OCI-LY7 (cell line): ENCODE measurements around the gene SLC12A4. TPM values are rescaled to one million over a fixed set of nuclear protein-coding genes. Genes with fewer than 3 reads are reported as not detected.

Experiments
- BruUV-seq: library from RNA; stranded (reverse); fragments of 400-500 nt; replicated peaks from 2 replicates; lab custom pipeline; 2021; lab: Mats Ljungman, UMichigan
- CTCF ChIA-PET: fragments of 300-600 bp; sonication (Branson Sonifier 250); formaldehyde crosslinking; loops from one replicate; lab custom pipeline; 2022; ENCODE audit warnings: antibody characterized with exemption; ENCODE audit not compliant: unreplicated experiment; lab: Charles Lee
- POLR2A ChIA-PET: fragments of 300-600 bp; sonication (Branson Sonifier 250); formaldehyde crosslinking; loops from one replicate; lab custom pipeline; 2022; ENCODE audit warnings: antibody characterized with exemption; lab: Charles Lee
- DNase-seq: peaks from one replicate; pipeline ENCODE4 v3.0.0-alpha.2; 2015; ENCODE audit warnings: low spot score
- H2AFZ ChIP-seq: fragments of 200-600 bp; sonication (generic), shearing (Covaris generic); 2 replicates; pipeline ENCODE4 v1.6.1; 2014; ENCODE audit warnings: mild to moderate bottlenecking, antibody characterized with exemption, low read length, moderate library complexity
- H3K27ac ChIP-seq: fragments of 200-600 bp; sonication (generic); 2 replicates; pipeline ENCODE4 v1.5.1; 2014; ENCODE audit warnings: mixed run types, low read depth, mild to moderate bottlenecking, moderate library complexity, low read length, inconsistent platforms; ENCODE audit not compliant: poor library complexity, severe bottlenecking
- H3K36me3 ChIP-seq: fragments of 200-600 bp; sonication (generic); 2 replicates; pipeline ENCODE4 v1.6.1; 2014; ENCODE audit warnings: mild to moderate bottlenecking, antibody characterized with exemption, low read length, moderate library complexity, mixed read lengths; ENCODE audit not compliant: insufficient read depth
- H3K4me1 ChIP-seq: fragments of 200-600 bp; sonication (generic); 2 replicates; pipeline ENCODE4 v1.5.1; 2014; ENCODE audit warnings: mild to moderate bottlenecking, low read length; ENCODE audit not compliant: insufficient read depth, poor library complexity, severe bottlenecking
- H3K4me2 ChIP-seq: fragments of 200-600 bp; sonication (generic); 2 replicates; pipeline ENCODE4 v1.6.1; 2014; ENCODE audit warnings: mild to moderate bottlenecking, low read length
- H3K4me3 ChIP-seq: fragments of 200-600 bp; sonication (generic); 2 replicates; pipeline ENCODE4 v1.5.1; 2014; ENCODE audit warnings: mild to moderate bottlenecking, low read depth, low read length; ENCODE audit not compliant: poor library complexity, severe bottlenecking
- H3K79me2 ChIP-seq: fragments of 200-600 bp; sonication (generic); 2 replicates; pipeline ENCODE4 v1.6.1; 2016; ENCODE audit warnings: low read depth, mild to moderate bottlenecking, low read length, moderate library complexity, mixed read lengths; ENCODE audit not compliant: insufficient read depth
- H3K9me2 ChIP-seq: fragments of 200-600 bp; sonication (generic); 2 replicates; pipeline ENCODE4 v1.6.1; 2016; ENCODE audit warnings: mild to moderate bottlenecking, low read length, mixed read lengths; ENCODE audit not compliant: insufficient read depth
- H3K9me3 ChIP-seq: fragments of 200-600 bp; sonication (generic); 2 replicates; pipeline ENCODE4 v1.6.1; 2014; ENCODE audit warnings: mild to moderate bottlenecking, mixed run types, low read length, mixed read lengths
- H4K20me1 ChIP-seq: fragments of 200-600 bp; sonication (generic); 2 replicates; pipeline ENCODE4 v1.6.1; 2014; ENCODE audit warnings: mild to moderate bottlenecking, antibody characterized with exemption, low read length, moderate library complexity, mixed read lengths; ENCODE audit not compliant: insufficient read depth
- EZH2phosphoT487 ChIP-seq: fragments of 200-600 bp; sonication (generic); IDR thresholded peaks from 2 replicates; pipeline ENCODE4 v1.6.1; 2018; ENCODE audit warnings: low read depth, borderline replicate concordance, mild to moderate bottlenecking, mixed run types, antibody characterized with exemption, low read length, moderate library complexity, mixed read lengths
- intact Hi-C: fragments of 100-400 bp; cut with micrococcal nuclease; formaldehyde crosslinking; loops from one replicate; pipeline ENCODE4 v1.10.0; 2022; ENCODE audit not compliant: unreplicated experiment
- total RNA-seq, 2 experiments: library from RNA; depleted of rRNA in 1 of 2; stranded (reverse); fragments of >200 nt in 1 of 2; shearing (Covaris generic) in 1 of 2; gene quantifications; 2 replicates each; pipeline ENCODE4 v1.2.3, GENCODE V29; 2014 to 2022
- TF ChIP-seq, protein P1 (sequence below): fragments of 200-600 bp; sonication (generic); conservative IDR thresholded peaks from 2 replicates; pipeline ENCODE4 v1.5.1; 2014; ENCODE audit warnings: mild to moderate bottlenecking, antibody characterized with exemption, low read length, moderate library complexity, mixed read lengths

SLC12A4 gene
- total RNA-seq, 2 experiments from 2014 or later: 8.3 to 16.7 TPM

DNA sequence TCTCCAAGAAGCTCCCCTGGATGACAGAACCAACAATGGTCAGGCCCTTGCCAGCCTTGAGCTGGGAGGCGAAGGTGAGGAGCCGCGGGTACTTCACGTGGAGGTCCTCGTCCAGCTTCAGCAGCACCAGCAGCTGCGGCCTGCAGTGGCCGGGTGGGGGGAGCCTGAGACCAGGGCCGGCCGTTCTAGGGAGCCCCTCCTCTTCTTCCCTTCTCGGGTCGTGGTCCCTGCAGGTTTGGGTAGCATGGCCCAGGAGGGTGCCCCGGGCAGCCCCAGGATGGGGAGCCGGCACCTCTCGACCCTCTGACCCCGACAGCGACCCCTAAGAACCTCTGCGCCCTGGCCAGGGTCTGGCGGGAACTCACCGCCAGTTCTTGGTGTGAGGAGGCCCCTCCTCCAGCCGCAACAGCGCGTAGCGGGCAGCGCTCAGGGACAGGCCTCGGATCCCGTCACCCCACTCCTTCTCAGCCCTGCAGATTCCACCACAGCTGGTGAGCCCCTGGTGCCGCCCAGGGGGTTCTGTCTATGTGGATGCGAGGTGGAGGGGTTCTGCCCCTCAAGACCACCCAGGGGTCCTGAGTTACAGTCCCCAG, 21.4 kb downstream of the SLC12A4 start:
- ChIA-PET CTCF (interaction anchor here (0.6 kb wide), 1 partner anchor 13 kb away, joined by 3 read pairs; no protein-coding TSS in a partner anchor), POLR2A (no interaction called here)
- Histone ChIP-seq H2AFZ (no peak overlapping the region), H3K36me3 (no peaks in the 10 kb centered on the region), H3K9me2 (no peaks in the 10 kb centered on the region), H3K4me3 (no peak overlapping the region), H3K79me2 (no peaks in the 10 kb centered on the region), H4K20me1 (no peaks in the 10 kb centered on the region), H3K27ac (no peak overlapping the region), H3K9me3 (no peaks in the 10 kb centered on the region), H3K4me2 (no peak overlapping the region), H3K4me1 (no peaks in the 10 kb centered on the region)
- intact Hi-C loops: no loop called here
- no peak for DNase-seq
- TF ChIP-seq, protein P1, sequence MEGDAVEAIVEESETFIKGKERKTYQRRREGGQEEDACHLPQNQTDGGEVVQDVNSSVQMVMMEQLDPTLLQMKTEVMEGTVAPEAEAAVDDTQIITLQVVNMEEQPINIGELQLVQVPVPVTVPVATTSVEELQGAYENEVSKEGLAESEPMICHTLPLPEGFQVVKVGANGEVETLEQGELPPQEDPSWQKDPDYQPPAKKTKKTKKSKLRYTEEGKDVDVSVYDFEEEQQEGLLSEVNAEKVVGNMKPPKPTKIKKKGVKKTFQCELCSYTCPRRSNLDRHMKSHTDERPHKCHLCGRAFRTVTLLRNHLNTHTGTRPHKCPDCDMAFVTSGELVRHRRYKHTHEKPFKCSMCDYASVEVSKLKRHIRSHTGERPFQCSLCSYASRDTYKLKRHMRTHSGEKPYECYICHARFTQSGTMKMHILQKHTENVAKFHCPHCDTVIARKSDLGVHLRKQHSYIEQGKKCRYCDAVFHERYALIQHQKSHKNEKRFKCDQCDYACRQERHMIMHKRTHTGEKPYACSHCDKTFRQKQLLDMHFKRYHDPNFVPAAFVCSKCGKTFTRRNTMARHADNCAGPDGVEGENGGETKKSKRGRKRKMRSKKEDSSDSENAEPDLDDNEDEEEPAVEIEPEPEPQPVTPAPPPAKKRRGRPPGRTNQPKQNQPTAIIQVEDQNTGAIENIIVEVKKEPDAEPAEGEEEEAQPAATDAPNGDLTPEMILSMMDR: no peak
- no peak for TF ChIP-seq EZH2phosphoT487
- no TSS peak for BruUV-seq

DNA sequence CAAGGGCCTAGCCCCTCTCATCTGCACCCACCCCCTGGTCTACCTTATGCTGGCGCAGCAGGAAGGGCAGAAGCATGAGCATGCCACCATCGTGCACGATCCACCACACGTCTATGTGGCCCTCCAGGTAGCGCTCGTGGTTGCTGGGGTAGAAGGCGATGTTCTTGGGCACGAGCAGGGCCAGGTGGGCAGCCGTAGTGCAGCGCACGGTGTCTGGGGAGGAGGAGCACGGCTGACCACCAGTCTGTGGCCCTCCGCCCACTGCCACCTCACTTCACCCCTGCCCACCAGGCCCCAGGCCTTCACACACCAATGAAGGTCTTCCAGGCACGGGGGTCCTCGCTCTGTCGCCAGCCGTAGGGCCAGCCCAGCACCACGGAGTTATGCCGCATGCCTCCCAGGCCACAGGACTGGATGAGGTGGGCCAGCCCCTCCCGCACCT, 22.3 kb downstream of the SLC12A4 start:
- H3K9me3 ChIP-seq: no peaks in the 10 kb centered on the region
- no peaks in the 10 kb centered on the region for H3K36me3 ChIP-seq
- ChIA-PET CTCF (interaction anchor here (0.6 kb wide), 1 partner anchor 12 kb away, joined by 3 read pairs; no protein-coding TSS in a partner anchor), POLR2A (interaction anchor here (0.6 kb wide), 1 partner anchor 56 kb away, joined by 4 read pairs; no protein-coding TSS in a partner anchor)
- no peak overlapping the region for H3K27ac ChIP-seq
- TF ChIP-seq EZH2phosphoT487: no peak
- TF ChIP-seq, protein P1: no peak
- no peak for DNase-seq
- no peaks in the 10 kb centered on the region for H3K9me2 ChIP-seq
- intact Hi-C loops: no loop called here
- no peak overlapping the region for H2AFZ ChIP-seq
- no peaks in the 10 kb centered on the region for H3K79me2 ChIP-seq
- H4K20me1 ChIP-seq: no peaks in the 10 kb centered on the region
- peaks cover 8% of the 10 kb centered on the region for H3K4me1 ChIP-seq
- BruUV-seq: no TSS peak
- no peak overlapping the region for H3K4me2 ChIP-seq
- H3K4me3 ChIP-seq: no peak overlapping the region

DNA sequence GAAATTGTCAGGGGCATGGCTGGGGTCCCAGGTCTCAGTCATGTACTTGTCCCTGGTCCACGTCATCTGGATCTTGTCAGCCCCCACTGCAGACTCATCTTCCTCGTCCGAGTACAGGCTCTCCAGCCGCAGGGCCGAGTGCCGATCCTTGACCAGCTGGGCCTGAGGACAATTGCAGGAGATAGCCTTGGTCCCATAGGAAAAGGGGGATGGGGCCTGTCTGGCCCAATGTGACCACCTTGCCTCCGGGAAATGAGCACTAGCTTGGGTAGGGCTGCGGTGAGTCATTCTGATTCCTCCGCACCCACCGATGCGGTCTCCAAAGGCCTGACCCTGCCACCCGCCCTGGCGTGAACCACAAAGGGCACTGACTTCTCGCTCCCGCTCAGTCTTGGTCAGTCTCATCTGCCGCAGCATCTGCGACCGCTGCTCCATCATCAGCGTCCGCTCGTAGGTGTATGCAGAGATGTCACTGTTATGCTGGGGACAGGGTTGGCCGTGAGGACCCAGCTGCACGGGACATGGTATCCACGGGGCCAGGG, 23.0 kb downstream of the SLC12A4 start:
- peaks cover 8% of the 10 kb centered on the region for H3K4me1 ChIP-seq
- BruUV-seq: no TSS peak
- H3K4me3 ChIP-seq: no peak overlapping the region
- DNase-seq: no peak
- no peaks in the 10 kb centered on the region for H3K36me3 ChIP-seq
- no peak overlapping the region for H3K4me2 ChIP-seq
- H3K79me2 ChIP-seq: no peaks in the 10 kb centered on the region
- H3K9me2 ChIP-seq: no peaks in the 10 kb centered on the region
- H3K9me3 ChIP-seq: no peaks in the 10 kb centered on the region
- no peak overlapping the region for H3K27ac ChIP-seq
- CTCF ChIA-PET: no interaction called here
- POLR2A ChIA-PET: interaction anchor here (0.6 kb wide), 1 partner anchor 56 kb away, joined by 4 read pairs; no protein-coding TSS in a partner anchor
- no peaks in the 10 kb centered on the region for H4K20me1 ChIP-seq
- no peak for TF ChIP-seq EZH2phosphoT487
- H2AFZ ChIP-seq: no peak overlapping the region
- intact Hi-C loops: no loop called here
